GF-D8 (cell line): Measurements from ENCODE around the gene METTL22.

Experiments used
- DNase-seq: peaks from one replicate; lab custom pipeline; 2025; lab: John Stamatoyannopoulos, UW

METTL22 gene

DNA sequence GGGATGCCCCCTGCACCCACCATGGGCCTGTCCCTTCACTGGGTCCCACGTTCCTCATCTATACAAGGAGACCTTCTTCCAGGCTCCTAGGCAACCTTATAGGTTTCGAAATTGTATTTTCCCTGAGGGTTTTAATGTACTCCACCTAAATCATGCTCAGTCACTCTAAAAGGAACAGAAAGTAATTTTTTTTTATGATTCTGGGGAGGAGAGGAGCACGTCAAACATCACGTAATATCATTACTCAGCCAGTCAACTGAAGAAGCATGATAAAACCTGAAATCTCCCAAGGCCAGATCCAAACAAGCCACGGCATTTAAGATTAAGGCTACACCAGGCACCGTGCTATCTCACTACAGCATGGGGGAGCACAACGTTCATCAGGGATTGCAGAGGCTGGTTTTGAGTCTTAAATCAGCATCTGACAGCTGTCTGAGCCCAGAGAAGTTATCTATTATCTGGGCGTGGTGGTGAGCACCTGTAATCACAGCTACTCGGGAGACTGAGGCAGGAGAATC, 27.3 kb upstream of the METTL22 start:
- no peak for DNase-seq

DNA sequence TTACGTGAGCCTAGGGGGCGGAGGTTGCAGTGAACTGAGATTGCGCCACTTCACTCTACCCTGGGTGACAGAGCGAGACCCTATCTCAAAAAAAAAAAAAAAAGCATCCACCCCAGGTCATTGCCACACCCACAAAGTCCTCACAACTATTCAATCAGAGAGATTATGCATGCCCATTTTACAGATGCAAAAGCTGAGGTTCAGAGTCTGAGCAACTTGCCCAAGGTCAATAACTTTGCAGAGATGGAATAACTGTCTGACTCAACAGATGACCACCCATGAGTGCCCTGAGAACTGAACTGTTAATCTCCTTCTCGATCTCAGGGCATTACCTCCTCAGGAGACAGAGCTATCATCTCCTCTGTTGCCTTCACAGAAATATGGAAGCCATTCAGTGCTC, 25.7 kb upstream of the METTL22 start:
- no peak for DNase-seq

DNA sequence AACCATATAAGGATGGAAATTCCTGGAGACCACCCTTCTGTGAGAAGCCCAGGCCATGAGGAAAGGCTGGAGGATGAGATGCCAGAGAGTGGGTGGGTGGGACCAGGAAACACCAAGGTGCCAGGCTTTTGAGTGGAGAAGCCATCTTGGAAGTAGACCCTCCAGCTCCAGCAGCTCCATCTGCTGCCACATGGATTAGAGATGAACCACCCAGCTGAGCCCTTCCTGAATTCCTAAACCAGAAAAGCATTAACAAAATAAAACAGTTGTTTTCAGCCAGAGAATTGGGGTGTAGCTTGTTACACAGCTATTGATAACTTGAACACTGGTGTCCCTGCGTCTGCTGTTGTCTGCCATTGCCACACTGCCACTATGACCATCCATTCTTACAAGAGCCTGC, 24.9 kb upstream of the METTL22 start:
- no peak for DNase-seq

- no peak for DNase-seq
Measured at GRCh38 chr16:8600144-8600775, 21.2 kb upstream of the METTL22 start.

GRCh38 chr16:8605554-8605953, 15.9 kb upstream of the METTL22 start:
- DNase-seq = no peak

DNA sequence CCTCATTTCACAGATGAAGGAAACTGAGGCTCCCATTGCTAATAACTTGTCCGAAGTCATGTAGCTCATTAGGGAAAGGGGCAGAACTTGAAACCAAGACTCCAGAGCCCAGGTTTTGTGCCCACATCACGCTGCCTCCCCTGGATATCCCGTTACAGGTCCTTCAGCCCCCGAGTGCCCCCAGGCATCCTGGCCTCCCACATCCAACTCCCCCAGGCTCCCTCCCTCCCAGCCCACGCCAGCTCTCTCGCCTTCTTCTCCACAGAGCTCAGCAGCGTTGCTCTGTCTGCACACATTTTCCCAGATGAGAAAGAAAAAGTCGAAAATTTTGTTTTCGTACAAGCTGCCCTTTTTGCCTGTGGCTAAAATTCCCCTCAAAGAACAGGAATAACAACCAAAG, 14.3 kb upstream of the METTL22 start:
- DNase-seq = no peak

DNA sequence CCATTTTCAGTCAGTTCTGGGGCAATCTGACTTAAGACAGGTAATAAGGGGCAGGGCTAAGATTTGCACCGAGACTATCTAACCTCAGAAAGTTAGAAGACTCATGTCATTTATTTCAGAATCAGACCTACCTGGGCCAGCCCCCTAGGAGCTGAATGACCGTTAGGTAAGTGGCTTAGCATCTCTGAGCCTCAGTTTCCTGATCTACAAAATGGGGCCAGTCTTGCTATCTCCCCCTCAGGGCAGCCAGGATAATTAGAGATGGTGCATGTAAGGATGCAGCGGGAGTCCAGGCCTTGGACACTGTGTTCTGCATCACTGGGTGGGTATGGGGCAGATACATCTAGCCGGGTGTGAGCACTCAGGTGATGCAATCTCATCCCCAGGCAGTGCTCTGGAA, 10.4 kb upstream of the METTL22 start:
- no peak for DNase-seq

DNA sequence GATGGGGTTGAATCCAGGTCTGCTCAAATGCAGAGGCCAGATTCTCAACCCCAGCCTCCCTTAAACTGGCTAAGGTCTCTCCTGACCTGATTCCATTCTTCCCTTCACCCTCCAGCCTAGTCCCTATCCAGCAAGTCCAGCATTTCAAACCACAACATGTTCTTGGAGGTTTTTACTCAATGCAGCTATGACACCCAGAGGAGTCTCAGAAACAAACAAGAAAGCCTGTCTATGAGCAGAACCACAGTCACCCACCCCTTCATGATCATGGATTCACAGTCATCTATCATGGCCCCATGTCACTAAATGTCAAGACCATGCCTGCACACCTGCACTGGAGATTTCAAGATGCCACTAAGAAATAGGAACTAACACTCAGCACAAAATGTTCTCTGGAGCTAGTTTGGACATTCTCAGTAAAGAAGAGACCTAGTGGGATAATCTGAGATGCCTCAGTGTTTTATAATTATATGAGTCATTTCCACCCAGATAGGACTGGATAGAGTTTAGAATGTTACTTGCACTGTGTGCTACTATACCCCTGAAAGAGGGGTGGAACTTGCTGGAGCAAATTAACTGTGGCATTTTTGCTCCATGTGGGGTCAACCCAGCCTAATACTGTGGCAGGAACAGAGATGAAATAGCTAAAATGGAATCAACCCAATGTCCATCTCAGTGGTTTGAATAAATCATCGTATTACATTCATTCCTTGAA, 9.5 kb upstream of the METTL22 start:
- DNase-seq = no peak

- no peak for DNase-seq
Measured at GRCh38 chr16:8614435-8615029, 7.0 kb upstream of the METTL22 start.

DNA sequence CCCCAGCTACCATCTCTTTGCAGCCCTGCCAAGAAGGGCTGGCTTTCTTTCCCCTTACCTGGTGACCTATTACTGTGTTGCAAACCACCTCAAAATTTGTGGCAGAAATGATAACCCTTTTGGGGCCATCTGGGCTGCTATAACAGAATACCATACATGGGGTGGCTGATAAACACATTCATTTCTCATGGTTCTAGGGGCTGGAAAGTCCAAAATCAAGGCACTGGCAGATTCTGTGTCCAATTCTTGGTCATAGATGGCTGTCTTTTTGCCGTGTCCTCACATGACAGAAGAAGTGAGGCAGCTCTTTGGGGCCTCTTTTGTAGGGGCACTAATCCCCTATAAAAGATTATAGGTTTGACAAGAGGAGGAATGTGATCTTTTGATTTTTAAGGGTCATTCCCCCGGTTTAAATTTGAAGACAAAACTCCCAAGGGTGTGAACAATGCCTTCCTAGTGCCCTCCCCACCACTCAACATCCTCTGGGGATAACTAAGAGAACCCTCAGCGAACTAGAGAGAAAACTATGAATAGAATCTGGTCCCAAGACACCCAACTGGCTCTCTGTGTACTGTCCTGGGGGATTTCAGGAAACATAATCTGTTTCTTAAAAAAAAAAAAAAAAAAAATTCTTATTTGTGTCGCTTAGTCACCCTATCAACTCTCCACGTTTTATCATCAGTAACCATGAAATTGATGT, 1.7 kb upstream of the METTL22 start:
- no peak for DNase-seq

DNA sequence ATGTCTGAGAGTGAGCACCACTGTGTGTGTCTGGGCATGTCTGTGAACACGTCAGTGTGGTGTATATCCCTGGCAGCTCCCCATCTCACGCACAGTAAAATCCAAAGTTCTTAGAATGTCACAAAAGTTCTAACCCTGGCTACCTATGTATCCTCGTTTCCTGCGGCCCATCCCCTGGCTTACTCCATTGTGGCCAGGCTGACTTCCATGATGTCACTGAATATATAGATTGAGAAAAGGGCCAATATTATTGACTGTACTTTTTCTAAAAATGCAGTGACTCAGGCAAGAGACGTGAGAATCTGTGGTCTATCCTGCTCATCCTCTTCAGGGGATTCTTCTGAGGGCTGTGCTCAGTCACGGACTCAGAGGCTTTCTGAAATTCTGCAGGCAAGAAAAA, 963 bp upstream of the METTL22 start:
- DNase-seq = no peak

DNA sequence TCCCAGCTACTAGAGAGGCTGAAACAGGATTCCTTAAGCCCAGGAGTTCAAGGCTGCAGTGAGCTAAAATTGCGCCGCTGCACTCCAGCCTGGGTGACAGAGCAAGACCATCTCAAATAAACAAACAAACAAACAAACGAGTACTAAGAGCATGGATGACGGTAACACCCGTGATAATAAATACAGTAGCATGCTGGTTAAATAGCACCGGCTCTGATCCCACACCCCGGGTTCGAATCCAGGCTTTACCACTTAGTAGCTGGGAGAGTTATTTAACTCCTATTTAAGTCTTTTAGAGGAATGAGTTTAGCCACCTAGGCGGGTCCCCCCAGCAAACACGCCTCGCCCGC, 301 bp upstream of the METTL22 start:
- no peak for DNase-seq

DNA sequence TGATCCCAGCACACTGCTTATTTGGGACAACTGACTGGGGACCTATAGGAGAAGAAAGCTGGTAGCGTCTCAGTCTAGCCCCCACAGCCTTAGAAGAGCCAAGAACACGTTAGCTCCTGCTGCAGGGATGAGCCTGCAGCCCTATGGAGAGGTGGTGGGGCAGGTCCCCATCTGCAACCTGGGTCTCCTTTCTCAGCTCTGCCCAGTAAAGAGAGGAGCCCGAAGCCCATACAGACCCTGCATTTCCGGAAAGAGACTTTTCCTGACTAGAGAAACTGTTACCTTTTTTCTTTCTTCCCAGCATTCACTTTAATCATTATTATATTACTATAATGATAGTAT, 788 bp downstream of the METTL22 start:
- DNase-seq = no peak

DNA sequence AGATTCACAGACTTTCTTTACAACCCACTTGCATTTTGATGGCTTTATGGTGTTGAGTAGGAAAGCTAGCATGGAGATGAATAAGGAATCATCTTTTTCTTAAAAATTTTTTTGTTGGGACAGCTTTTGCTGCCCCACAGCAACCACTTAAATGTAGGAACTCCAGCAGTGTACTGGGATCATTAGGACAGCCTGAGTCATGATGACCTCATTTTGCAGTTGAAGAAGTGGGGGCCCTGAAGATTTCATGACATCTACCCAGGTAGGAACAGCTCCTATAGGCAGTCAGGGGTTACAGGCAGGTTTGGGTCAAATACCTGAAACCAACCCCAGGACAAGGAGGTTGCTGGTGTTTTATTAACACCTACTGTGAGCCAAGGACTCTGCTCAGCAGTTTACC, 2.1 kb downstream of the METTL22 start:
- no peak for DNase-seq

DNA sequence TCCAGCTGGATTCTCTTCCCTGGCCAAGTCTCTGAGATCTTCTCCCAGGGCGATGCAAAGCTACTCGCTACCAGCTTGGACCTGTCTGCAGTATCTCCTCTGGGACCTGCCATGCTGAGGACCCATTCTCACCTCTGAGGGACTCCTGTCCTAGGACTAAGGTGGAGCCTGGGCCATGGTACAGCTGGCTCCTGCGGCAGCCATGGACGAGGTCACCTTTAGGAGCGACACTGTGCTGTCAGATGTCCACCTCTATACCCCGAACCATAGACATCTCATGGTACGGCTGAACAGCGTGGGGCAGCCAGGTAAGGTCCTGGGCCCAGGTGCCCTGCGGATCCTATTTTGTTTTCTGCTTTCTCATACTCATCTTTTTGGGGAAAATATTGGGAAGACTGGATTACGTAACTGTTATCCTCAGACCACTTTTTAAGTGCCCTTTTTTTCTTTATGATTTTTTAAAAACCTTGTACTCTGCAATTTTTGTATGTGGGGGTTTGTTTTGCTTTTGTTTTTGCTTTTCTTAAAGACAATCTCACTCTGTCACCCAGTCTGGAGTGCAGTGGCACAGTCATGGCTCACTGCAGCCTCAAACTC, 4.1 kb downstream of the METTL22 start:
- DNase-seq = no peak

GRCh38 chr16:8626946-8627345, 5.4 kb downstream of the METTL22 start:
- DNase-seq = no peak

- no peak for DNase-seq
Measured at GRCh38 chr16:8627456-8627855, 6.0 kb downstream of the METTL22 start.

DNA sequence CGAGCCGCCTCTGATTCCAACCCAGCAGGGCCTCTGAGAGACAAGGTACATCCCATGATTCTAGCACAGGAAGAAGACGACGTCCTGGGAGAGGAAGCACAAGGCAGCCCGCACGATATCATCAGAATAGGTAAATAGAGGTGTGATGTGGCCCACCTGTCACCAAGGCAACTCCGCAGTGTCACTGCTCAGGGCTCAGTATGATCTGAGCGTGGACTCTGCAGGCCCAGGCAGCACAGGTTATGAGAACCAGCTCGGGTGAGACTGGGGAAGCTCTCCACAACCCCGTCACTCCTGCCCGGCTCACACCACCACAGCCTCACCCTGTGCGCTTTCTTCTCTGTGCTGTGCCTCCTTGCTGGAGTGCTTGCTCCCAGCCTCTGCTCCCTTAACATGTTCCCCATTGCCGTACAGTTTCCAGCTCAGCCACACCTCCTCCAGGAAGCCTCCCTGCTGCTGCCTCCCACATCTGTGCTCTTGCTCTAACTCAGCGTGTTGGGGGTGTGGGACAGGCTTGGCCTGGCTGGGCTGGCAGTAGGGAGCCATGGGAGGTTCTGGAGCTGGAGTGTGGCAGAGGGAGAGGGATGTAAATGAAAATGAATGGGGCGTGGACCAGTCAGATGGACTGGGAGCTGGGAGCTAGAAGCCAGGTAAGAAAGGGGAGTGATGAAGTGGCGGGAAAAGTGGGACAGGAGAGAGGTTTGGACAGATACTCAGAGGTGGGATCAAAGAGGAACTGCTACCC, 7.7 kb downstream of the METTL22 start:
- no peak for DNase-seq

- no peak for DNase-seq
Measured at GRCh38 chr16:8630255-8630953, 8.9 kb downstream of the METTL22 start.

- no peak for DNase-seq
Measured at GRCh38 chr16:8631373-8631772, 9.9 kb downstream of the METTL22 start.

GRCh38 chr16:8631818-8632465, 10.4 kb downstream of the METTL22 start:
- no peak for DNase-seq
